HFF-Myc (cell line): ENCODE data around the gene C1orf74.

Experiments
- DNase-seq: peaks from one replicate; pipeline ENCODE4 v3.0.0-alpha.2; 2011; ENCODE audit warnings: low read depth; ENCODE audit errors: extremely low read depth
- H3K4me3 ChIP-seq: replicated peaks from 2 replicates; pipeline ENCODE4 v1.5.1; 2011; ENCODE audit warnings: low read depth, mild to moderate bottlenecking, control low read depth, low read length
- CTCF ChIP-seq: IDR thresholded peaks from 2 replicates; pipeline ENCODE4 v1.5.1; 2012; ENCODE audit warnings: mild to moderate bottlenecking, low read depth, low read length, control low read depth; ENCODE audit errors: missing control alignments

Gene C1orf74

DNA sequence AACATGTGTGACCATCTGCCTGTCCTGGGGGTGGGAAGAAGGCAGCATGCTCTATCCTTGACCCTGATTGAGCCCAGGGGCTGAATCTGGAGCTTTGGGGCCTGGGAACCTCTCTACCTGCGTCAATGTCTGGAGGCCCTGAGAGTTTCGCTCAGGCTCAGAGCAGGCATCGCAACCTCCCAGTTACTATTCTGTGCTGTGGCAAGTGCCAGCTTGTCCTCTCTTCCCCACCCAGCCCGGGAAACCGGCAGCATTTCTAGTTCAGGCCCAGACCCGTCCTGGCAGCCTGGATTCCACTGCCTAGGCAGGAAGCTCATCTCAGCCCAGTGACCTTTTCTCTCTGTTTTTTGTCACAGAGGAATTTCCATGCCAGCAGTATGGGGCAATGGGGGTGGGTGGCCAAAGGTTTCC, 31.6 kb upstream of the C1orf74 start:
- no peak overlapping the region for H3K4me3 ChIP-seq
- no peak for TF ChIP-seq CTCF
- DNase-seq, result no peak

GRCh38 chr1:209815490-209815889, 31.1 kb upstream of the C1orf74 start:
- no peak for DNase-seq
- H3K4me3 ChIP-seq, result no peak overlapping the region
- TF ChIP-seq CTCF, result no peak

GRCh38 chr1:209813902-209814301, 29.5 kb upstream of the C1orf74 start:
- H3K4me3 ChIP-seq, result no peak overlapping the region
- no peak for TF ChIP-seq CTCF
- DNase-seq, result no peak

DNA sequence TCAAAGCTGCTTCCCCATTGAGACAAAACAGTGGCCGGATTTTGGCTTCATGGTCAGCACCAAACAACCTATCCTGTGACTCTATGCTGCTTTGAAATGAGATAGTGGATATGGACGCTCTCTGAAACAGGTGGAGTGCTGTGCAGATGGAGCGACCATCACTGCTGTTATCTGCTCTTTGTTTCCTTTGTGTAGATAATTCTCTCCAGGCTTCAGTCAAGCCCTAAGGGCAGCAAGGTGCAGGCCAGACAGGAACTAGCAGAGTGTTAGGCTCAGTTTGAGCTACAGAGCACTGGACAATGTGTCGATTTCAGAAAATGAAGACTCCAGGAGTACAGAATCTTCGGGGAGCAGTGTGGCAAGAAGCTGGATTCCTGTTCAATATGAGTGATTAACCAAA, 26.4 kb upstream of the C1orf74 start:
- no peak for TF ChIP-seq CTCF
- H3K4me3 ChIP-seq, result no peak overlapping the region
- DNase-seq, result no peak

- H3K4me3 ChIP-seq, result no peak overlapping the region
- TF ChIP-seq CTCF, result no peak
- no peak for DNase-seq
Observed at GRCh38 chr1:209809611-209810010, 25.3 kb upstream of the C1orf74 start.

DNA sequence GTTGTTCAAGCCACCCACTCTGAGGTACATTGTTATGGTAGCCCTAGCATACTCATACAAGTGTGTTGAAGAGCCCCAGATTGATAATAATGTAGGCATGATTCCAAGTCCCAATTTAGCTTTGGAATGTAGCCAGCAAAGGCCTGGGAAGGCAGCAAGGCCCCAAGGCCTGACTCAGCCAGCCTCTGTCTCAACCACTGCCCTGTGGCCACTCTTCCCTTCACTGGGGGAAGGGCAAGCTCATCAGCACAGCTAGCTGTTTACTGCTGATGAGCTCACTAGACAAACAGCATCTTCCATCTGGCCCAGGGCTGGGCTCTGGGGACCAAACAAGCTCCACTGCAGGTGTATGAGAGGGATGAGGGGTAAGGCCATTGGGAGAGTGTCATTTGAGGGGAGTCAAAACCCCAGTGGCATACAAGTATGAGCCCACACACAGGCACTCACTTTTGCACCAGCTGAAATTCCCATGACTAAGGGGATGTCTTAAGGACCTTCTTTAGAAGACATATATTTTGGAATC, 23.8 kb upstream of the C1orf74 start:
- DNase-seq, result peak; percentile 75
- TF ChIP-seq CTCF, result no peak

GRCh38 chr1:209807509-209807908, 23.1 kb upstream of the C1orf74 start:
- TF ChIP-seq CTCF, result no peak
- no peak for DNase-seq

More for the DNA sequence above, 23.8 kb upstream of the C1orf74 start:
- no peak overlapping the region for H3K4me3 ChIP-seq

More at GRCh38 chr1:209807509-209807908, 23.1 kb upstream of the C1orf74 start:
- no peak overlapping the region for H3K4me3 ChIP-seq
